ENCODE measurements around the gene DNAH14.

Gene DNAH14

DNA sequence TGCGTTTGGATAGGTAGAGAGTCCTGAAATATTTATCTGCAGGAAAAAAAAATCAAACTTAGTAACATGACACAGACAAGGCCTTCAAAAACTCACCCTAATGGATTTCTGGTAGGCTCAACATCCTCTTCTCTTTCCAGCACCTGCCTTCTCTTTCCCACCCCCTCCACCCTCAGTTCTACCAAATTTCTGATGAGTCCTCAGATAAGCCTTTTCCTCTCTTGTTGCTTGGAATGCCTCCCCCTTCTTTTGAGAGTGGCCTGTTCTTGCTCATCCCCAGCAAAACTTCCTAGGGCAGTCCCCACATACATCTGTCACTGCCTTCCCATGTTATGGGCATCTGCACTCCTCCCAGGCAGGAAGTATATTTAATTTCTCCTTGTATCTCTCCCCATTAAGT lies 506.0 kb downstream of the DNAH14 start:
- DNase-seq: no peak

DNA sequence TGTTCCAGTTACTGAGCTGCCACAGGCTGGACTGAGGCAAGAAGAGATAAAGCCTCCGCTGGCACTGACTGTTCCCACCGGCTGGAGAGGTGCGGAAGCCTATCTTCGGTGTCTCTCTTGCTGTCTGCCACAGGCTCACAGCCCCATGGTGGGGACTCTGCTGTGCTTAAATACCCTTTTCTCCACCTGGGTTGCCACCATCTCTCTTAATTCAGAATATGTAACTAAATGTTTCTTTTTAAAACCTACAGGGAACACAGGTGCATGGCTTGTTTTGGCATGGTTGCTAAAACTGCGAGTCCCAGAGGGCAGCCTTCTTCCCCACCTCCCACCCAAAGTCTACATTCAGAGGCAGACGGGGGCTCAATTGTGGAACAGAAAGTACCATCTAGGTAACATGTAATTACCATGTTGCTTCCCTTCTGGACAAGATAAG lies 506.5 kb downstream of the DNAH14 start:
- no peak for DNase-seq

DNA sequence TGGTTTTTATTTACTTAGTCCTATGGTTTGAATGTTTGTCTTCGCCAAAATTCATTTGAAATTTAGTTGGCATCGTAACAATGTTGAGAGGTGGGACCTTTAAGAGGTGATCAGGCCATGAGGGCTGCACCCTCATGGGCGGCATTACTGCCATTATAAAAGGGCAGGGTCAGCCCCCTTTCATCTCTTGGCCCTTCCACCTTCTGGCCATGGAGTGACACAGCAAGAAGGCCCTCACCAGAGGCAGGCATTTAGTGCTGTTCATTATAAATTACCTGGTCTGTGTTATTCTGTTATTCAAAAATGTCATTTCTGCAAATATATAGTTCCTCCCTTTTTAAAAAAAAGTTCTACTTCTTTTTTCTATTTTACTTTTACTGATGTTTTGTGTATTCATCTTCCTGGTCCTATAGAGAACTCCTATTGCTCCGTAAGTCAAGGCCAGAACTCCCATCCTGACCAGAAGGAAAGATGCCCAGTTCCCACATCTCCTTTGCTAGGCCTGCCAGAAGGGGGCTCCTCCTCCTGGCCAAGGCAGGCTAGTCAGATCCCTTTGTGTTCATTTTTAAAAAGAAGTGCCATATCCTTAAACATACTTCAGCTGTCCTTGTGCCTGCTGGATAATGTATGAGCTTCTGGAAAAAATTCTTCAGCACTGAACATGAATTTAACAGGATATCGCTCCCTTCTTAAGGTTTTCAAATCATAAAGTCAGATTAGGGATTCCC lies 508.4 kb downstream of the DNAH14 start:
- peak; percentile 24 for DNase-seq

DNA sequence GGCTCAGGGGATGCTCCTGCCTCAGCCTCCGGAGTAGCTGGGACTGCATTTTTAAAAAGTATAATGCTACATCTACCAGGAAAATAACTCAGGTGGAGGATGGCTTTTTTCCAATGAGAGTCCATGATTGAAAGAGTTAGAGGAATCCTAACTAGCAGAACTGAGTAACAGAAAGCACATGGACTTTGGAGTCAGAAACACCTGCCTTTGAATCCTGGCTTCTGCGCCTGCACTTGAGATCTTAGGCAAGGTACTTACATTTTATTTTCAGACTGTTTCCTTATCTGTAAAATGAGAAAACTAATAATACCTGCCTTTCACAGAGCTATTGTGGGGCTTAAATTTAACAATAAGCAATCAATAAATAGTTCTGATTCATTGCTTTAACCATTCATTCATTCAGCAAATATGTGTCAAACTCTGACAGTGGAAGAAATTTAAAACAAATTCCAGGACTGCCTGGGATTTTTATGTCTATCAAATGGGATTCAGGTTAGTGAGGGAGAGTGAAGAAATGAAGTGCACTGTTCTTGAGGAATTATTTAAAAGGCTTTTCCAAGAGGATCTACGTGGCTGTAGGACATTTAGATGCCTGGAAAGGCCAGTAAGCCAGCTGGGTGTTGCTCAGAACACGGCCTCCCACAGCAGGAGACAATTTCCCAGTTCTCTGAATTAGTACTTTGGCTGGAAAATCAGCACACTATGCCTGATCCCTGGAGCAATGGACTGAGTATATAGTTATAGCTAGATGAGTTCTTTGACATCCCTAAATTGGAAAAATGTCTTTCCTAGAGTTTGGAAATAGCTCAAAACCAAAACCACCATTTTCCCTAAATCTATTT lies 511.1 kb downstream of the DNAH14 start:
- DNase-seq: no peak

DNA sequence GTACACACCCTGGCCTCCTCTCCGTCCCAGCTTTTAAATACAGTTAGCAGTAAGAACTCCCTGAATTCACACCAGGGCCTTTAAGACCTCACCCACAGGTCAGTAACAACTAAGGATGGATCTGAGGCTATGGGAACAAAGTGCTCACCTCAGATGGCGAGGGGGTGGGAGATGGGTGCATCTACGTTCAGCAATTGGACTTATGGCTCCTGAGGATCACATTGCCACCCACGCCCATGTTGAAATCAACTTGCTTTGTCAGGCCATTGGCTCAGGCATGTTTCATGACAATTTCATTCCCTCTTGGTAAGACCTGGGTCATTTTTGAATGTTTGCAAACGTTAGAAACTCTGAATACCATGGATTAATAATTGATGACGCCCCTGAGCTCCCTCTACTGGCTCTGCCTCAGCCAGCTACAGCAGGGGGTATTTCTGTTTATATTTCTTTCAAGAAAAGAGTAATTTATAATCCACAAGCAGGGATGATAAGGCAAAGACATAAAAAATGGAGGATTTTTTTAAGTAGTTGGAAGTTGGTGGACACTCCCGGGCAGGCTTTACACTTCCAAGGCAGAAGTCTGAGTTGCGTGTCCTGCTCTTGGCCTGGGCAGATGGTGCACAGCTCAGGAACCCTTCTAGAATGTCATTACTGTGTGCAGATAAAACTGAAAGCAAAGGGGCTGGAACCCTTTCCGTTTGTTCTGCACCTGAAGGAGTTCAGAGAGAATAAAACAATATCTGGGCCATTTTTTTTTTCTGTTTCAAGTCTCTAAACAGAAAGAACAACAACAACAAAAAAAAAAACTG lies 512.0 kb downstream of the DNAH14 start:
- DNase-seq: no peak

DNA sequence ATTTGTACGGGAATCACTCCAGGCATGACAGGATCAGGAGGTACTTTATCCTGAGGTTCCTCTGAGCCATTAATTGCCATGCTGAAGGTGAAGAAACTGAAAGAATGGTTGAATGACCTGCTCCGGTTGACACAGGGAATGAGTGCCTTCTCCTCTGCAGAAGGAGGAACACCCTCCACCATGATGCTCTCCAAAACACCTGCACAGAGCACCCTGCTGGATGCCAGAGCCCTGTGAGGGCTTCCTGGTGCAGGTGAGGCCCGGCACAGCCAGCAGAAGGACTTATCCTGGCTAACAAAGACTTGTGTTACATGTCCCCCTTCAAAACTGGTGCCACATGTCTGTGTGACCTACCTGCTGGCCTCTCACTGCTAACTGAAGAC lies 512.6 kb downstream of the DNAH14 start:
- no peak for DNase-seq

DNA sequence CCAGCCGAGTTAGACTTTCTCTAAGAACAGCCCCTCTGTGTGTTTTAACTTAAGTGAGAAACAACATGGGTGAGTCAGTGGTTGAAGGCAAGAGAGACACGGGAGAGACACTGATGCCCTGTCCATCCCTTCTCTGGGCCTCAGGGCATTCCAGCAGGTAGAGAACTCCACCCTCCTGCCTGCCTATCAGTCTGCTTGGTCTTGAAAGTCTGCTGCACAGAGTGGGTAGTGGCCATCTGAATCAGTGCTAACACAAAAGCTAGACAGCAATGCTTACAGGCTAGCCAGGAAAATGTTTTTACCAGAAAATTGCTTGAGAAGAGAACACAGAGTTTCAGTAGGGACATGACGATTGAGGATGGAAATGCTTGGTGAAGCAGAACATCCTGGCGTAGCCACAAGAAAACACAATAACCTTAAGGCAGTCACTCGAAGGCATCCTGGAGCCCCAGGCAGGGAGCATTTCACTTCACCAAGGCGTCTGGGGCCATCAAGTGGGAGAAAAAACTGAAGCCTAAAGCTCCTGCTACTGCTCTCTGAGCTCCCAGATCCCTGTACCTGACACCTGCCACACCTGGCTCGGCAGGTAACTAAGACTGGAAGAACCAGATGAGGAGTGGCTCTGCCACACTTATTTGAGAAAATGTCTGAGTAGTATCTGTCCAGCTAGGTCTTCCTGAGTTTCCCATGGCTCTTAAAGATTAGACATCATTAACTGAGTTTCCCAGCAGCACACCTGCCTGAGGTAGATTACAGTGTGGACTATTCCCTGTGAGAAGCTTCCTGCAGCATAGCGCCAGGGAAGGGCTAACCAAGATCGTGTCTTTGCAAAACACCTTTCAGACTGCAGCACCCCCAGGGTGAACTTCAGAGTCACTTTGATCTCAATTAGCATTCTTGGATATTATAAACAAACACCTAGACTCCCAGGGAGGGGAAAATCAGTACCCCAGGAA lies 516.4 kb downstream of the DNAH14 start:
- DNase-seq: no peak

DNA sequence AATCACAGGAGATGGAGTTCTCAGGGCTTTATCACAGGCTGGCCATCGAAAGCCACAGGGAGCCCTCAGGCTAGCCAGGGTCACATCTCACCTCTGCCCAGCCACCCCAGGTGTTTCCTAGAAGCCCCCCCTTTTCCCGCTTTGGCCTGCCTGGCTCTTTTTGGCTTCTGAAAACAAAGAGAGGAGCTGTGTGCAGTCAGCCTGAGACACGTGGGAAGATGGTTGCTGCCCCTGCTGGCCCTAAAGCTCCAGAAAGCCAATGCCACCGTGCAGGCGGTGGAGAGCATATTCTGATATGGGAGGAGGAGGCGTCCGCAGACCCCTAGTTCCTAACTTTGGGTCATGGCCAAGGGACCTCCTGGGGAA lies 517.1 kb downstream of the DNAH14 start:
- DNase-seq: no peak

DNA sequence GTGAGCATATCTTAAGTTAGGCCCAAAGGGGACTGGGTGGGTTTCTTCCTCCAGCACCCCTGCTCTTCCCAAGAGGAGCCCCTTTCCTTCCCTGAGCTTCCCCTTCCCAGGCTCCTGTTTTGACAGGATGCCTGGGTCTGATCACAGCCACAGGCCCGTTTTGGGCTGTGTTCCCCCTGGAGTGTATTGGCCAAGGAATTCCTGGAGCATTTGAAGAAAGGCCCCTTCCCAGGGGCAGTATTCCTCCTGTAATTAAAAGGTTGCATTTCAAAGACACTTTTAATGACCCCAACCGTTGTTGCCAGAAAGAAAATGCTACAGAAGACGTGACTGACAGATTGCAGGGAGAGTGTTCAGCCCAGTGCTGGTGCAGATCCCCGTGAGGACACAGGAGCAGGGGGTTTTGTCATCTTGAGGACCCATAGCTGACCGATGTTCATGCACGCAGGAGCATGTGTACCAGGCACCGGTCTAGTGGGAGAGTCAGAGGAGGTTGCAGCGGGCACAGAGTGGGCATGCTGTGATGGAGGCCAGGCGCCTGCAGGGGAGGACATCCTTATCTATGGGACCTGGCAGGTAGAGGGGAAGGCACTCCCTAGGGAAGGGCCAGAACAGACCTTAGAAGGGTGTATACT lies 517.6 kb downstream of the DNAH14 start:
- DNase-seq: no peak

DNA sequence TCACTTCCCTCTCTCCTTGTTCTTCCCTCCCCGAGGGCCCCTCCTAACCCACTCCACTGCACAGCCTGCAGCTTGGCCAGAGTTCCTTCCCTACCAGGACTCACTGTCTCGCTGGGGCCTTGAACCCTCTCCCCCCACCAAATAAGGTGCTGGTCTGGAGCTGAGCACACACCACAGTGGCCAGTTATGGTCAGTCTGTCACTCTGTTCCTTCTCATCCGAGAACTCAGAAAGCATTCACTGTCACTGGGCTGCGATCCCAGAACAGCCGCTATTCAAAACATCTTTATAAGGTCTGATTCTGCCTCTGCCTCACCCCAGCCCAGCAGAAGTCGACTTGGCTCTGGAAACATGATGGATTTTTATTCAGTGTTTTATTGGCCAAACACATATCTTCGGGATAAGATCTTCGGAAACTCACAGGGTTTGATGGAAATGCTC lies 518.2 kb downstream of the DNAH14 start:
- DNase-seq: no peak

DNA sequence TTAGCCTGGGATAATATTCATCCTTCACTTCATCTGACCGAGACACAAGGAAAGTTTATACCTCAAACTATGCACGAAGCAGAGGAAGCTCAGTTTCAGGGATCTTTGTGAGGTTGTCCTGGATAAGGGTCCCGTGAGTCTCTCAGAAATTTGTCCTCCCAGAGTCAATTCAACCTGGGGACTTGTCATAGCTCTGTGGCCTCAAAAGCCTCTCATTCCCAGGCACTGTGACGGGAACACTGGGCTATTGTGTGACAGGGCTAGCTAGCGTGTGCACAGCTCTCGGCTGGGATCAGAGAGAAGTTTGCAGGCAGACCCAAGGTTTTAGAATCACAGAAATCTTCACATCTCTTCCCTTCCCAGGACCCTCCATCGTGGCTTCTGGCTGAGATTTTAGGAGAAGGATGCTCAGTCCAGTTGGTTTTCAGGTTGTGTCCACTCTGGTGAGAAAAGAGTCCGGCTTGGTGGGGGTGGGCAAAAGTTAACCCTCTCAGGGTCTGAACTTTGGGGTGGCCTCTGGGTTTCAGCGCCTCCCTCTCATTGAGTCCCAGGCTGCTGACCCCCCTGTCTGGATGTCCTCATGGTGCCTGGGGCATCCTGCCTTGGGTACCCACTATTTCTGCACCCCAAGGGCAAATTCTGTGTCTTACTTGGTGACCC lies 518.8 kb downstream of the DNAH14 start:
- no peak for DNase-seq
